Body of pancreas (tissue), 4 donors: Measurements from ENCODE around the gene WNT3. TPM values are rescaled to one million over a fixed set of nuclear protein-coding genes. Genes with fewer than 3 reads are reported as not detected.

Source experiments
- ATAC-seq: fragments of 150-250 bp; one replicate; pipeline ENCODE4 v1.9.1; 2016
- DNase-seq, 4 donors: peaks; one replicate each; pipeline ENCODE4 v3.0.0-alpha.2; 2019
- H3K27ac ChIP-seq, 4 donors: fragments of 200-600 bp; sonication (generic); 1 replicate in 3 of 4; 2 replicates in 1 of 4; pipeline versions ENCODE4 v1.5.1 to v1.6.1; 2016 to 2019; ENCODE audit warnings: mild to moderate bottlenecking in 1 of 4, mixed read lengths in 1 of 4, moderate library complexity in 1 of 4
- H3K27me3 ChIP-seq, 2 donors: fragments of 200-600 bp; sonication (generic); one replicate each; pipeline ENCODE4 v1.6.0; 2016; ENCODE audit warnings: mild to moderate bottlenecking in 1 of 2
- H3K36me3 ChIP-seq, 2 donors: fragments of 200-600 bp; sonication (generic); replicated peaks in 1 of 2; 2 replicates each; pipeline ENCODE4 v1.5.1; 2016; ENCODE audit warnings: low read depth in 2 of 2; ENCODE audit not compliant: insufficient read depth in 1 of 2
- H3K4me1 ChIP-seq: fragments of 200-600 bp; sonication (generic); one replicate; pipeline ENCODE4 v1.6.0; 2016
- H3K4me3 ChIP-seq, 2 donors: fragments of 200-600 bp; sonication (generic); 1 replicate in 1 of 2; 2 replicates in 1 of 2; pipeline ENCODE4 v1.5.1; 2016 to 2019
- H3K9me3 ChIP-seq, 3 donors: fragments of 200-600 bp; sonication (generic); 1 replicate in 2 of 3; 2 replicates in 1 of 3; pipeline ENCODE4 v1.5.1; 2016
- CTCF ChIP-seq, 7 experiments: fragments of 450-650 bp in 4 of 7; fragments of 200-600 bp in 3 of 7; sonication (generic) in 3 of 7; IDR thresholded peaks; one replicate each; pipeline ENCODE4 v1.5.1; 2016 to 2019; ENCODE audit warnings: antibody characterized with exemption in 7 of 7
- POLR2A ChIP-seq, 3 donors: fragments of 450-650 bp; IDR thresholded peaks; one replicate each; pipeline ENCODE4 v1.6.1; 2016; ENCODE audit warnings: antibody characterized with exemption in 3 of 3, mild to moderate bottlenecking in 2 of 3
- WGBS, 2 donors: methylation state at CpG; one replicate each; pipeline ENCODE4 v1.1.5; 2017; 5-methylcytosine and 5-hydroxymethylcytosine counted together
- intact Hi-C: fragments of 100-400 bp; cut with DNase I; formaldehyde crosslinking; loops from one replicate; pipeline ENCODE4 v1.15.1; 2023
- total RNA-seq, 2 donors: library from RNA; depleted of rRNA; stranded (reverse); fragments of >200 nt; gene quantifications; one replicate each; pipeline ENCODE4 v1.1.0, GENCODE V29; 2016

The WNT3 gene
- total RNA-seq, 2 donors from 2014 or later: 0.26 to 1.6 TPM

DNA sequence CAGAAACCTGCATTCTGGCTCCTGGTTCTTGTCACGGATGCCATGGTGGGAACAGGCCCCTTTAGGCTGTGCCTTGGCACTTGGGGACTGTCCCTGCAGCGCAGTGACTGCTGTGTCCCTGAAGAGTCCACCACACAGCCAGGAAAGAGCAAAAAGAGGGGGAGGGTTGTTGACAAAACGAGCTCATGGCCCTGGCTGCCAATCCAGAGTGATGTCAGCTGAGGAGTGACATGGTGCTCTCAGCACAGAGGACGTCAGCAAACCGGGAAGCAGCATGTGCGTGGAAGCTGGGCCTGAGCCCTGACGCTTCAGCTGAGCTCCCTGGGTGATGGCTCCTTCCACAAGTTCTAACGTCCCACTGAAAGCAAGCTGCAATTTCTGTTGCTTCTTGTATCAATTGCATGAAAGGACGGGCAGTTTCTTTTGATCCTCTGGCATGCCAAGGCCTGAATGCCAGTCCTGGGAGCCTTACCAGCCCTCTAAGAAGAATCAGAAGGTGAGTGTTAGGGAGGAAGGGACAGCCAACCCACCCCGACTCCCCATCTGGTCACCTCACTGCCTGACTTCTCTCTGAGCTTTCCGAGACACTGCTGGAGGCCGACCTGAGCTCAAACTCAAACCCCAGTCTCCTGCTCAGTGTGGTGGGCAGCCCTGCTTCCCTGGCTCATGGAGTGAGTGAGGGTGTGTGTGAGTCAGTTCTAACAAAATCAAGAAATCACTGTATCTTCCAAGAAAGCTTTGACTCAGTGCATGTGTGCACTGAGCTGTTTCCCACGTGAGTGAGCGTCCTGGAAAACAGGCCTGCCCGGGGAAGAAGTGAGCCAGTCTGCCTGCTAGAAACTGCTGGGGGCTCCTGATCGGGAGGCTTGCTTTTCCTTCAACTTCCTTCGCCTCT is 14.7 kb upstream of the WNT3 start:
- Histone ChIP-seq H3K4me3 (no peak overlapping the region), H3K4me1 (no peaks in the 10 kb centered on the region), H3K9me3 (no peaks in the 10 kb centered on the region), H3K27me3 (no peaks in the 10 kb centered on the region), H3K27ac (no peak overlapping the region), H3K36me3 (no peaks in the 10 kb centered on the region)
- ATAC-seq: peak; percentile 63
- intact Hi-C loops: no loop called here
- WGBS, 2 donors: 61 to 69% methylated on average over 15 to 17 of the region's 17 CpGs
- peak; percentile 33 to 79 (median 62) for DNase-seq
- TF ChIP-seq POLR2A (IDR thresholded peaks at IDR 0.05): no peak
- TF ChIP-seq CTCF (IDR thresholded peaks at IDR 0.05): no peak

DNA sequence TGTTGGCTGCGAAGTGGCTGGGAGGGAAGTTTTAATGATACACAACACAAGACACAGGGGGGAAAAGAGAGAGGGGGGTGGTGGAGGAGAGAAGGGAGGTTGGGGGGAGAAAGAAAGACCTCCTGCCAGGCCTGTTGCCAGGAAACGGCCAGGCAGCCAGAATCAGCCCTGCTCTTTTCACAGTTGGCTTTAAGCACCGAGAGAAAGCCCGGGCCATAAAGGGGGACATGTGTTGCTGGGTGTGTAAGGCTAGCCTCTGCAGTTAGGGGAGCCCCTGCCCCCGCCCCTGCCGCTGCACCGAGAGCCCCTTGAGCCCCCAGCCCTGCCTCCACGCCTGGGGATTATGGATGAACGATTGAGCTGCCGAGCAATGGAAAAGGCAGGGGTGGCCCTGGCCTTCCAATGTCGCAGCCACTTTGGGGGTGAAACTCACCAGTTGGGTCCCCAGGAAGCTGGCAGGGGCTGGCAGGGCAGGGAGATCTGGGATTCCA is 13.9 kb upstream of the WNT3 start:
- no peak for ATAC-seq
- Histone ChIP-seq H3K9me3 (no peaks in the 10 kb centered on the region), H3K4me1 (no peaks in the 10 kb centered on the region), H3K4me3 (no peak overlapping the region), H3K36me3 (no peaks in the 10 kb centered on the region), H3K27ac (no peak overlapping the region), H3K27me3 (no peaks in the 10 kb centered on the region)
- DNase-seq: no peak
- intact Hi-C loops: no loop called here
- 66 to 77% methylated on average over 8 to 11 of the region's 11 CpGs for WGBS, 2 donors
- TF ChIP-seq POLR2A (IDR thresholded peaks at IDR 0.05) (no peak), CTCF (IDR thresholded peaks at IDR 0.05) (no peak)

GRCh38 chr17:46831573-46832330 is 13.3 kb upstream of the WNT3 start:
- no peaks in the 10 kb centered on the region for H3K27me3 ChIP-seq
- H3K36me3 ChIP-seq: no peaks in the 10 kb centered on the region
- DNase-seq (no peak), ATAC-seq (no peak)
- H3K4me3 ChIP-seq: no peak overlapping the region
- 71 to 74% methylated on average over 9 to 14 of the region's 14 CpGs for WGBS, 2 donors
- intact Hi-C loops: no loop called here
- H3K4me1 ChIP-seq: no peaks in the 10 kb centered on the region
- no peak for TF ChIP-seq POLR2A (IDR thresholded peaks at IDR 0.05)
- no peak overlapping the region for H3K27ac ChIP-seq
- H3K9me3 ChIP-seq: no peaks in the 10 kb centered on the region

GRCh38 chr17:46827274-46827673 is 8.8 kb upstream of the WNT3 start:
- Histone ChIP-seq H3K27ac (no peak overlapping the region), H3K27me3 (no peaks in the 10 kb centered on the region), H3K4me1 (no peaks in the 10 kb centered on the region), H3K4me3 (no peak overlapping the region), H3K36me3 (no peaks in the 10 kb centered on the region), H3K9me3 (no peaks in the 10 kb centered on the region)
- TF ChIP-seq POLR2A (IDR thresholded peaks at IDR 0.05) (no peak), CTCF (IDR thresholded peaks at IDR 0.05) (no peak)
- WGBS, 2 donors: 85 to 89% methylated on average over 2 of the region's 2 CpGs
- no peak for ATAC-seq
- no peak for DNase-seq
- intact Hi-C loops: no loop called here

GRCh38 chr17:46826116-46826515 is 7.6 kb upstream of the WNT3 start:
- Histone ChIP-seq H3K9me3 (no peaks in the 10 kb centered on the region), H3K27me3 (peaks cover 0 to 8% of the 10 kb centered on the region in 2 donors), H3K27ac (no peak overlapping the region), H3K4me1 (no peaks in the 10 kb centered on the region), H3K36me3 (no peaks in the 10 kb centered on the region), H3K4me3 (no peak overlapping the region)
- TF ChIP-seq CTCF (IDR thresholded peaks at IDR 0.05) (no peak), POLR2A (IDR thresholded peaks at IDR 0.05) (no peak)
- ATAC-seq (no peak), DNase-seq (no peak)
- WGBS, 2 donors: 67 to 83% methylated on average over 1 of the region's 1 CpG
- intact Hi-C loops: no loop called here
